A549 (cell line): ENCODE results near the gene ECM2. TPM values are rescaled to one million over a fixed set of nuclear protein-coding genes. Genes with fewer than 3 reads are reported as not detected.

ENCODE experiments used
- ATAC-seq, 2 experiments: fragments of 200-7000 bp in 1 of 2; fragments of >200 bp in 1 of 2; cut with Nextera tagmentation in 1 of 2; cut with Tn5 transposase in 1 of 2; 3 replicates each; pipeline versions ENCODE4 v1.8.0 to v1.9.1; 2018 to 2020; ENCODE audit warnings: mild to moderate bottlenecking in 1 of 2, moderate library complexity in 1 of 2
- CTCF ChIA-PET: fragments of 300-600 bp; sonication (Branson Sonifier 250); formaldehyde crosslinking; extraction: SDS; loops from one replicate; lab custom pipeline; 2021; ENCODE audit warnings: antibody characterized with exemption, inconsistent platforms; lab: Yijun Ruan, JAX
- POLR2A ChIA-PET: fragments of 350-600 bp; formaldehyde crosslinking; extraction: SDS; loops from one replicate; lab custom pipeline; 2021; ENCODE audit warnings: antibody characterized with exemption, inconsistent platforms; lab: Yijun Ruan, JAX
- DNase-seq, 2 experiments: peaks; one replicate each; pipeline versions ENCODE4 v3.0.0 to v3.0.0-alpha.2; 2011 to 2016; ENCODE audit warnings: low read depth in 1 of 2, low spot score in 1 of 2
- FAIRE-seq: peaks from 2 replicates; lab custom pipeline; 2011; peaks lifted over from hg19 to GRCh38; lab: Jason Lieb, UNC
- H3K27ac ChIP-seq, 2 experiments: fragments of >200 bp; sonication (Bioruptor Twin); formaldehyde crosslinking; 3 replicates each; pipeline ENCODE4 v1.5.1; 2016 to 2017
- H3K4me1 ChIP-seq: fragments of >200 bp; sonication (Bioruptor Twin); formaldehyde crosslinking; 3 replicates; pipeline ENCODE4 v1.6.1; 2016
- H3K4me2 ChIP-seq: fragments of >200 bp; sonication (Bioruptor Twin); formaldehyde crosslinking; 3 replicates; pipeline ENCODE4 v1.6.1; 2016
- H3K4me3 ChIP-seq: fragments of >200 bp; sonication (Bioruptor Twin); formaldehyde crosslinking; 3 replicates; pipeline ENCODE4 v1.5.1; 2016
- H3K9me3 ChIP-seq: fragments of >200 bp; sonication (Bioruptor Twin); formaldehyde crosslinking; 3 replicates; pipeline ENCODE4 v1.6.1; 2016
- CBX8 ChIP-seq: fragments of 200-600 bp; sonication (generic); IDR thresholded peaks from 2 replicates; pipeline ENCODE4 v1.6.1; 2016
- EHMT2 ChIP-seq: fragments of 200-600 bp; sonication (generic); IDR thresholded peaks from 2 replicates; pipeline ENCODE4 v1.6.1; 2016; ENCODE audit warnings: antibody characterized with exemption, low read depth, mild to moderate bottlenecking, moderate library complexity
- ESRRA ChIP-seq: fragments of 150-350 bp; IDR thresholded peaks from 2 replicates; pipeline ENCODE4 v1.6.1; 2014; ENCODE audit warnings: mild to moderate bottlenecking, low read length, borderline replicate concordance
- FOSL2 ChIP-seq, 2 experiments: fragments of 450-650 bp in 1 of 2; fragments of >200 bp in 1 of 2; sonication (Bioruptor Twin) in 1 of 2; formaldehyde crosslinking; IDR thresholded peaks; 2 replicates each; pipeline versions ENCODE4 v1.5.0 to v1.6.1; 2016 to 2020; ENCODE audit warnings: mild to moderate bottlenecking in 1 of 2, moderate library complexity in 1 of 2
- FOXS1 ChIP-seq: fragments of 250-450 bp; sonication (Bioruptor Pico); IDR thresholded peaks from 2 replicates; pipeline ENCODE4 v1.5.0; 2020; ENCODE audit warnings: mild to moderate bottlenecking, moderate library complexity
- HOXA7 ChIP-seq: fragments of 250-450 bp; sonication (Bioruptor Pico); IDR thresholded peaks from 2 replicates; pipeline ENCODE4 v1.5.0; 2020; ENCODE audit warnings: mild to moderate bottlenecking, moderate library complexity
- JUNB ChIP-seq: fragments of >200 bp; sonication (Bioruptor Twin); formaldehyde crosslinking; IDR thresholded peaks from 2 replicates; pipeline ENCODE4 v1.6.1; 2016
- KDM1A ChIP-seq: fragments of 200-600 bp; sonication (generic); IDR thresholded peaks from 2 replicates; pipeline ENCODE4 v1.6.1; 2016; ENCODE audit warnings: low read depth, mild to moderate bottlenecking
- KDM5A ChIP-seq: fragments of 200-600 bp; sonication (generic); IDR thresholded peaks from 2 replicates; pipeline ENCODE4 v1.6.1; 2016; ENCODE audit warnings: antibody characterized with exemption, mild to moderate bottlenecking
- MAFK ChIP-seq: fragments of 450-650 bp; IDR thresholded peaks from 2 replicates; pipeline ENCODE4 v1.6.1; 2014; ENCODE audit not compliant: partially characterized antibody
- MYC ChIP-seq: IDR thresholded peaks from 2 replicates; pipeline ENCODE4 v1.6.1; 2012; ENCODE audit warnings: mild to moderate bottlenecking, inconsistent platforms, low read length, improper control_type of control experiment, borderline replicate concordance
- NPAS2 ChIP-seq: fragments of 250-450 bp; sonication (Bioruptor Pico); IDR thresholded peaks from 2 replicates; pipeline ENCODE4 v1.8.0; 2022; ENCODE audit warnings: mild to moderate bottlenecking, moderate library complexity, borderline replicate concordance
- NR3C1 ChIP-seq: fragments of >200 bp; sonication (Bioruptor Twin); formaldehyde crosslinking; IDR thresholded peaks from 3 replicates; pipeline ENCODE4 v1.6.1; 2017
- PHF8 ChIP-seq: fragments of 200-600 bp; sonication (generic); IDR thresholded peaks from 2 replicates; pipeline ENCODE4 v1.6.1; 2016; ENCODE audit warnings: low read depth, mild to moderate bottlenecking, antibody characterized with exemption, moderate library complexity, borderline replicate concordance
- RAD21 ChIP-seq, 2 experiments: fragments of >200 bp in 1 of 2; sonication (Bioruptor Twin) in 1 of 2; formaldehyde crosslinking in 1 of 2; IDR thresholded peaks in 1 of 2; conservative IDR thresholded peaks in 1 of 2; 2 replicates in 1 of 2; 3 replicates in 1 of 2; pipeline ENCODE4 v1.6.1; 2012 to 2018; ENCODE audit warnings: inconsistent platforms in 1 of 2
- RCOR1 ChIP-seq: fragments of 150-350 bp; IDR thresholded peaks from 2 replicates; pipeline ENCODE4 v1.6.1; 2014; ENCODE audit warnings: antibody characterized with exemption, low read length, low read depth
- TFCP2L1 ChIP-seq: fragments of 250-450 bp; sonication (Bioruptor Pico); IDR thresholded peaks from 2 replicates; pipeline ENCODE4 v1.5.0; 2021; ENCODE audit warnings: mild to moderate bottlenecking
- TP53 ChIP-seq: fragments of 250-450 bp; sonication (Bioruptor Pico); IDR thresholded peaks from 2 replicates; pipeline ENCODE4 v1.5.0; 2021; ENCODE audit warnings: mild to moderate bottlenecking, moderate library complexity
- WGBS: methylation state at CpG from one replicate; pipeline ENCODE4 v1.1.6; 2017; ENCODE audit errors: missing lambda C conversion rate; 5-methylcytosine and 5-hydroxymethylcytosine counted together
- polyA plus RNA-seq, 4 experiments: library from polyadenylated mRNA; depleted of rRNA in 3 of 4; stranded (reverse); fragments of >200 nt; fragmentation: RNase III in 1 of 4; extraction: RNeasy Plus Mini Kit Qiagen cat#74134 plus additional on column Dnase treatment in 1 of 4; gene quantifications; 2 replicates in 3 of 4; 3 replicates in 1 of 4; pipeline ENCODE4 v1.2.3, GENCODE V29; 2011 to 2017
- TF ChIP-seq, protein P1 (sequence below): fragments of 250-450 bp; sonication (Bioruptor Pico); IDR thresholded peaks from 2 replicates; pipeline ENCODE4 v1.5.0; 2021; ENCODE audit warnings: mild to moderate bottlenecking, moderate library complexity, borderline replicate concordance
- TF ChIP-seq, protein P2 (sequence below): fragments of 150-350 bp; IDR thresholded peaks from 2 replicates; pipeline ENCODE4 v1.6.1; 2014; ENCODE audit warnings: low read depth, mild to moderate bottlenecking, low read length
- TF ChIP-seq, protein P3 (sequence below): fragments of >200 bp; sonication (Bioruptor Twin); formaldehyde crosslinking; IDR thresholded peaks from 3 replicates; pipeline ENCODE4 v1.5.1; 2016
- TF ChIP-seq, protein P4 (sequence below): IDR thresholded peaks from 2 replicates; pipeline ENCODE4 v1.6.1; 2012; ENCODE audit warnings: low read depth, borderline replicate concordance
- TF ChIP-seq, protein P5 (sequence below): fragments of 250-450 bp; sonication (Bioruptor Pico); IDR thresholded peaks from 2 replicates; pipeline ENCODE4 v1.5.0; 2020; ENCODE audit warnings: low read depth, mild to moderate bottlenecking, moderate library complexity
- TF ChIP-seq, protein P6 (sequence below): IDR thresholded peaks from 2 replicates; pipeline ENCODE4 v1.6.1; 2012

The ECM2 gene
- polyA plus RNA-seq, 2 of the 4 experiments (the other 2 are of a cell fraction): 0.35 to 0.43 TPM

GRCh38 chr9:92513349-92513748 is 22.4 kb downstream of the ECM2 start:
- Histone ChIP-seq H3K4me3 (no peak overlapping the region), H3K4me1 (no peaks in the 10 kb centered on the region), H3K4me2 (no peak overlapping the region), H3K9me3 (no peaks in the 10 kb centered on the region), H3K27ac (no peak overlapping the region)
- no peak for ATAC-seq
- ChIA-PET CTCF (no interaction called here), POLR2A (no interaction called here)
- WGBS: 84% methylated on average over 3 of the region's 3 CpGs
- TF ChIP-seq, protein P1, sequence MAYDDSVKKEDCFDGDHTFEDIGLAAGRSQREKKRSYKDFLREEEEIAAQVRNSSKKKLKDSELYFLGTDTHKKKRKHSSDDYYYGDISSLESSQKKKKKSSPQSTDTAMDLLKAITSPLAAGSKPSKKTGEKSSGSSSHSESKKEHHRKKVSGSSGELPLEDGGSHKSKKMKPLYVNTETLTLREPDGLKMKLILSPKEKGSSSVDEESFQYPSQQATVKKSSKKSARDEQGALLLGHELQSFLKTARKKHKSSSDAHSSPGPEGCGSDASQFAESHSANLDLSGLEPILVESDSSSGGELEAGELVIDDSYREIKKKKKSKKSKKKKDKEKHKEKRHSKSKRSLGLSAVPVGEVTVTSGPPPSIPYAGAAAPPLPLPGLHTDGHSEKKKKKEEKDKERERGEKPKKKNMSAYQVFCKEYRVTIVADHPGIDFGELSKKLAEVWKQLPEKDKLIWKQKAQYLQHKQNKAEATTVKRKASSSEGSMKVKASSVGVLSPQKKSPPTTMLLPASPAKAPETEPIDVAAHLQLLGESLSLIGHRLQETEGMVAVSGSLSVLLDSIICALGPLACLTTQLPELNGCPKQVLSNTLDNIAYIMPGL (CRISPR knock-in tag): no peak
- TF ChIP-seq NR3C1: no peak
- TF ChIP-seq TP53: no peak
- TF ChIP-seq FOXS1 (CRISPR knock-in tag): no peak
- TF ChIP-seq, protein P2, sequence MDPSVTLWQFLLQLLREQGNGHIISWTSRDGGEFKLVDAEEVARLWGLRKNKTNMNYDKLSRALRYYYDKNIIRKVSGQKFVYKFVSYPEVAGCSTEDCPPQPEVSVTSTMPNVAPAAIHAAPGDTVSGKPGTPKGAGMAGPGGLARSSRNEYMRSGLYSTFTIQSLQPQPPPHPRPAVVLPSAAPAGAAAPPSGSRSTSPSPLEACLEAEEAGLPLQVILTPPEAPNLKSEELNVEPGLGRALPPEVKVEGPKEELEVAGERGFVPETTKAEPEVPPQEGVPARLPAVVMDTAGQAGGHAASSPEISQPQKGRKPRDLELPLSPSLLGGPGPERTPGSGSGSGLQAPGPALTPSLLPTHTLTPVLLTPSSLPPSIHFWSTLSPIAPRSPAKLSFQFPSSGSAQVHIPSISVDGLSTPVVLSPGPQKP: no peak
- TF ChIP-seq TFCP2L1: no peak
- TF ChIP-seq NPAS2: no peak
- TF ChIP-seq KDM5A: no peak
- TF ChIP-seq, protein P3, sequence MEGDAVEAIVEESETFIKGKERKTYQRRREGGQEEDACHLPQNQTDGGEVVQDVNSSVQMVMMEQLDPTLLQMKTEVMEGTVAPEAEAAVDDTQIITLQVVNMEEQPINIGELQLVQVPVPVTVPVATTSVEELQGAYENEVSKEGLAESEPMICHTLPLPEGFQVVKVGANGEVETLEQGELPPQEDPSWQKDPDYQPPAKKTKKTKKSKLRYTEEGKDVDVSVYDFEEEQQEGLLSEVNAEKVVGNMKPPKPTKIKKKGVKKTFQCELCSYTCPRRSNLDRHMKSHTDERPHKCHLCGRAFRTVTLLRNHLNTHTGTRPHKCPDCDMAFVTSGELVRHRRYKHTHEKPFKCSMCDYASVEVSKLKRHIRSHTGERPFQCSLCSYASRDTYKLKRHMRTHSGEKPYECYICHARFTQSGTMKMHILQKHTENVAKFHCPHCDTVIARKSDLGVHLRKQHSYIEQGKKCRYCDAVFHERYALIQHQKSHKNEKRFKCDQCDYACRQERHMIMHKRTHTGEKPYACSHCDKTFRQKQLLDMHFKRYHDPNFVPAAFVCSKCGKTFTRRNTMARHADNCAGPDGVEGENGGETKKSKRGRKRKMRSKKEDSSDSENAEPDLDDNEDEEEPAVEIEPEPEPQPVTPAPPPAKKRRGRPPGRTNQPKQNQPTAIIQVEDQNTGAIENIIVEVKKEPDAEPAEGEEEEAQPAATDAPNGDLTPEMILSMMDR: no peak
- TF ChIP-seq, protein P4, sequence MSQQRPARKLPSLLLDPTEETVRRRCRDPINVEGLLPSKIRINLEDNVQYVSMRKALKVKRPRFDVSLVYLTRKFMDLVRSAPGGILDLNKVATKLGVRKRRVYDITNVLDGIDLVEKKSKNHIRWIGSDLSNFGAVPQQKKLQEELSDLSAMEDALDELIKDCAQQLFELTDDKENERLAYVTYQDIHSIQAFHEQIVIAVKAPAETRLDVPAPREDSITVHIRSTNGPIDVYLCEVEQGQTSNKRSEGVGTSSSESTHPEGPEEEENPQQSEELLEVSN: no peak
- no peak for TF ChIP-seq HOXA7 (CRISPR knock-in tag)
- TF ChIP-seq RAD21 (conservative IDR thresholded peaks at IDR 0.05 in 1 of 2, IDR thresholded peaks at IDR 0.05 in 1 of 2): no peak
- no peak for TF ChIP-seq KDM1A
- TF ChIP-seq, protein P5, sequence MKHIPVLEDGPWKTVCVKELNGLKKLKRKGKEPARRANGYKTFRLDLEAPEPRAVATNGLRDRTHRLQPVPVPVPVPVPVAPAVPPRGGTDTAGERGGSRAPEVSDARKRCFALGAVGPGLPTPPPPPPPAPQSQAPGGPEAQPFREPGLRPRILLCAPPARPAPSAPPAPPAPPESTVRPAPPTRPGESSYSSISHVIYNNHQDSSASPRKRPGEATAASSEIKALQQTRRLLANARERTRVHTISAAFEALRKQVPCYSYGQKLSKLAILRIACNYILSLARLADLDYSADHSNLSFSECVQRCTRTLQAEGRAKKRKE (CRISPR knock-in tag): no peak
- TF ChIP-seq FOSL2 (IDR thresholded peaks at IDR 0.05): no peak
- no peak for TF ChIP-seq FOSL2 (CRISPR knock-in tag; IDR thresholded peaks at IDR 0.05)
- DNase-seq: no peak
- FAIRE-seq: no peak

DNA sequence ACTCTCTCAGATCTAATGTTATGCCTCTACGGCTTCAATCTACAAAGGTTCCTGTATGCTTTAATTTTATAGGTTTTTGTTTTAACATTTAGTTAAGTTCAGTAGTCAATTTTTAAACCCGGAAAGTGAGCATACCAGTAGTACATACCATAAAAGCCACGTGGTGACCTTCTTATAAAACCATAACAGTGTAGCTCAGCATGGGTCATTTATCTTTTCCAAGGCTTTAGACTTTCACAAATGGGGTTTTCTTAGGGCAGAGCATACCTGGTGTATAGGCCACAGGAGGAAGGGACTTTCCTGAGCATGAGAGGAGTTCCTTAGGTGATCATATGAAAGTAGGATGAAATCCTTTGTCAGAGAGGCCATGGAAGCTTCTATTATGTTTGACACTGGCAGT is 23.2 kb downstream of the ECM2 start:
- ChIA-PET POLR2A (no interaction called here), CTCF (no interaction called here)
- H3K9me3 ChIP-seq: no peaks in the 10 kb centered on the region
- ATAC-seq: no peak
- TF ChIP-seq FOXS1 (CRISPR knock-in tag) (no peak), ESRRA (no peak), KDM1A (no peak), HOXA7 (CRISPR knock-in tag) (no peak)
- no peaks in the 10 kb centered on the region for H3K4me1 ChIP-seq
- WGBS: 30% methylated on average over 3 of the region's 3 CpGs
- no peak for FAIRE-seq
- no peak overlapping the region for H3K27ac ChIP-seq
- no peak overlapping the region for H3K4me3 ChIP-seq
- DNase-seq: no peak
- H3K4me2 ChIP-seq: no peak overlapping the region

- ATAC-seq: no peak
- Histone ChIP-seq H3K4me2 (no peak overlapping the region), H3K4me1 (peaks cover 15% of the 10 kb centered on the region), H3K4me3 (no peak overlapping the region), H3K27ac (no peak overlapping the region), H3K9me3 (no peaks in the 10 kb centered on the region)
- POLR2A ChIA-PET: no interaction called here
- DNase-seq: no peak
- CTCF ChIA-PET: interaction anchor here (0.6 to 1.5 kb wide), 2 partner anchors 8 to 126 kb away, joined by 3 read pairs; no protein-coding TSS in a partner anchor
- no peak for FAIRE-seq
- TF ChIP-seq NPAS2 (no peak), PHF8 (no peak), RCOR1 (no peak), JUNB (no peak), CBX8 (no peak), MAFK (no peak), MYC (no peak), EHMT2 (no peak)
- TF ChIP-seq, protein P2: no peak
- TF ChIP-seq, protein P4: no peak
- TF ChIP-seq, protein P6, sequence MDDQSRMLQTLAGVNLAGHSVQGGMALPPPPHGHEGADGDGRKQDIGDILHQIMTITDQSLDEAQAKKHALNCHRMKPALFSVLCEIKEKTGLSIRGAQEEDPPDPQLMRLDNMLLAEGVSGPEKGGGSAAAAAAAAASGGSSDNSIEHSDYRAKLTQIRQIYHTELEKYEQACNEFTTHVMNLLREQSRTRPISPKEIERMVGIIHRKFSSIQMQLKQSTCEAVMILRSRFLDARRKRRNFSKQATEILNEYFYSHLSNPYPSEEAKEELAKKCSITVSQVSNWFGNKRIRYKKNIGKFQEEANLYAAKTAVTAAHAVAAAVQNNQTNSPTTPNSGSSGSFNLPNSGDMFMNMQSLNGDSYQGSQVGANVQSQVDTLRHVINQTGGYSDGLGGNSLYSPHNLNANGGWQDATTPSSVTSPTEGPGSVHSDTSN: no peak
Measured at GRCh38 chr9:92510747-92511146, 25.0 kb downstream of the ECM2 start.
